ENCODE measurements around the gene BABAM1. TPM values are rescaled to one million over a fixed set of nuclear protein-coding genes. Genes with fewer than 3 reads are reported as not detected.

Gene BABAM1
- total and polyA plus RNA-seq, 9 of the 15 experiments (the other 6 are each of a cell fraction or from before 2014, with no cell fraction given): 14.7 to 160 (median 113) TPM

- ChIA-PET CTCF (ENCODE audit: low intra/inter-chr PET ratio) (no interaction called here), POLR2A (interaction anchor here (0.6 to 11.3 kb wide), 11 partner anchors 10 to 177 kb away, joined by 3 to 129 read pairs (median 4); partner anchors contain the start of genes OCEL1 and USE1)
- 73% methylated on average over 1 of the region's 27 CpGs for WGBS (ENCODE audit: insufficient coverage, low coverage, missing lambda C conversion rate)
- H3K4me1 ChIP-seq (replicated peaks in 1 of 2; ENCODE audit: control insufficient read depth in 2 of 2, insufficient read depth in 2 of 2, low read length in 2 of 2): peaks cover 18 to 49% of the 10 kb centered on the region in 2 experiments
- peaks cover 7% of the 10 kb centered on the region; the same call in 1 of the 2 replicates for H4K20me1 ChIP-seq (replicated peaks; ENCODE audit: control insufficient read depth, insufficient read depth, low read length)
- H3K4me3 ChIP-seq: peak overlapping the region; percentile 77
- in situ Hi-C loops (cut with MboI): no loop called here
- ATAC-seq (peak; percentile 67), FAIRE-seq (no peak), DNase-seq (ENCODE audit: extremely low read depth in 1 of 4, low spot score in 3 of 4) (peak; percentile 85 to 90 (median 87))
- peak overlapping the region; percentile 76 for H2AFZ ChIP-seq (ENCODE audit: low read depth, low read length)
- H3K79me2 ChIP-seq (ENCODE audit: control insufficient read depth, insufficient read depth, low read length): peaks cover 62% of the 10 kb centered on the region
- intact Hi-C loops (cut with micrococcal nuclease): loop anchor here (1.0 kb wide), 1 partner anchor 9 kb away; no protein-coding TSS in a partner anchor
- peaks cover 69% of the 10 kb centered on the region; the same call in 2 of the 3 replicates for H3K36me3 ChIP-seq (ENCODE audit: control insufficient read depth, insufficient read depth, low read length)
- no TSS peak for BruUV-seq (replicated peaks)
- H3K27ac ChIP-seq (ENCODE audit: extremely low read depth, low read depth, low read length): peak overlapping the region; percentile 87
- H3K9me3 ChIP-seq (replicated peaks; ENCODE audit: control insufficient read depth, insufficient read depth, low read depth, low read length): no peaks in the 10 kb centered on the region
- peak overlapping the region; percentile 98 for H3K4me2 ChIP-seq (ENCODE audit: insufficient read depth, low read length)
- H3K9ac ChIP-seq (ENCODE audit: insufficient read depth in 1 of 2, low read depth in 2 of 2, low read length in 2 of 2): peak overlapping the region; percentile 82 to 92
- no peaks in the 10 kb centered on the region for H3K9me1 ChIP-seq (ENCODE audit: control insufficient read depth, insufficient read depth, low read length)
- H3K27me3 ChIP-seq (ENCODE audit: control insufficient read depth in 2 of 2, insufficient read depth in 2 of 2, low read length in 2 of 2): no peaks in the 10 kb centered on the region
- TF ChIP-seq ZZZ3 (IDR thresholded peaks at IDR 0.05) (no peak), ZNF395 (CRISPR knock-in tag; IDR thresholded peaks at IDR 0.05) (peak; percentile 64; the same call in 1 of the 2 replicates), ZFP36 (IDR thresholded peaks at IDR 0.05; ENCODE audit: low read depth, low read length, partially characterized antibody) (peak; percentile 87), ZNF444 (CRISPR knock-in tag; IDR thresholded peaks at IDR 0.05) (no peak), TFAP4 (CRISPR knock-in tag; IDR thresholded peaks at IDR 0.05; ENCODE audit: borderline replicate concordance) (no peak), ATF1 (CRISPR knock-in tag; IDR thresholded peaks at IDR 0.05) (no peak), ATF1 (tag; IDR thresholded peaks at IDR 0.05) (no peak), TCF7L2 (IDR thresholded peaks at IDR 0.05; ENCODE audit: low read depth, low read length) (no peak), RB1 (IDR thresholded peaks at IDR 0.05; ENCODE audit: low read depth) (no peak), CSDE1 (IDR thresholded peaks at IDR 0.05) (no peak), L3MBTL2 (IDR thresholded peaks at IDR 0.05) (no peak), PURB (CRISPR knock-in tag; IDR thresholded peaks at IDR 0.05; ENCODE audit: low read depth) (no peak), ATF7 (IDR thresholded peaks at IDR 0.05) (no peak; the same call in 1 of the 2 replicates), POLR2AphosphoS5 (IDR thresholded peaks at IDR 0.05; ENCODE audit: control insufficient read depth, insufficient read depth, low read depth, low read length) (0 out of 2 replicates have a peak, but pooled peaks have one; percentile 56), HOXB6 (CRISPR knock-in tag; IDR thresholded peaks at IDR 0.05; ENCODE audit: borderline replicate concordance) (no peak), NEUROD1 (IDR thresholded peaks at IDR 0.05; ENCODE audit: borderline replicate concordance, low read depth, low read length, partially characterized antibody) (no peak)
These were observed 31.1 kb upstream of the BABAM1 start for GRCh38 chr19:17235971-17236777.

All from K562 (cell line).